SK-N-MC (cell line): Measurements from ENCODE around the gene FTCD.

Source experiments
- DNase-seq: peaks from one replicate; pipeline ENCODE4 v3.0.0-alpha.2; 2011; ENCODE audit warnings: low read depth, low spot score
- H3K27ac ChIP-seq: fragments of 200-600 bp; sonication (generic); 2 replicates; pipeline ENCODE4 v1.5.1; 2016; ENCODE audit warnings: mixed run types
- H3K36me3 ChIP-seq: fragments of 200-600 bp; sonication (generic); 2 replicates; pipeline ENCODE4 v1.6.1; 2017; ENCODE audit warnings: antibody characterized with exemption, low read length, mixed read lengths; ENCODE audit not compliant: insufficient read depth
- H3K4me3 ChIP-seq: fragments of 200-600 bp; sonication (generic); 2 replicates; pipeline ENCODE4 v1.5.1; 2016
- H3K9ac ChIP-seq: fragments of 200-600 bp; sonication (generic); 2 replicates; pipeline ENCODE4 v1.8.0; 2017; ENCODE audit warnings: mixed run types, mixed read lengths; ENCODE audit not compliant: insufficient read length
- H3K9me3 ChIP-seq: fragments of 200-600 bp; sonication (generic); 2 replicates; pipeline ENCODE4 v1.6.1; 2017; ENCODE audit warnings: low read depth, mild to moderate bottlenecking, antibody characterized with exemption, low read length, moderate library complexity, mixed read lengths
- EZH2 ChIP-seq: fragments of 200-600 bp; sonication (generic); IDR thresholded peaks from one replicate; pipeline ENCODE4 v1.6.1; 2017; ENCODE audit warnings: antibody characterized with exemption
- FOXP2 ChIP-seq: optimal IDR thresholded peaks from 2 replicates; pipeline ENCODE3; 2011; ENCODE audit warnings: mild to moderate bottlenecking, moderate library complexity; ENCODE audit not compliant: insufficient read depth; ENCODE audit errors: extremely low read length, control extremely low read depth
- POLR2AphosphoS5 ChIP-seq: IDR thresholded peaks from 2 replicates; pipeline ENCODE4 v1.6.1; 2012; ENCODE audit warnings: mild to moderate bottlenecking, low read depth, low read length, borderline replicate concordance

Gene FTCD

DNA sequence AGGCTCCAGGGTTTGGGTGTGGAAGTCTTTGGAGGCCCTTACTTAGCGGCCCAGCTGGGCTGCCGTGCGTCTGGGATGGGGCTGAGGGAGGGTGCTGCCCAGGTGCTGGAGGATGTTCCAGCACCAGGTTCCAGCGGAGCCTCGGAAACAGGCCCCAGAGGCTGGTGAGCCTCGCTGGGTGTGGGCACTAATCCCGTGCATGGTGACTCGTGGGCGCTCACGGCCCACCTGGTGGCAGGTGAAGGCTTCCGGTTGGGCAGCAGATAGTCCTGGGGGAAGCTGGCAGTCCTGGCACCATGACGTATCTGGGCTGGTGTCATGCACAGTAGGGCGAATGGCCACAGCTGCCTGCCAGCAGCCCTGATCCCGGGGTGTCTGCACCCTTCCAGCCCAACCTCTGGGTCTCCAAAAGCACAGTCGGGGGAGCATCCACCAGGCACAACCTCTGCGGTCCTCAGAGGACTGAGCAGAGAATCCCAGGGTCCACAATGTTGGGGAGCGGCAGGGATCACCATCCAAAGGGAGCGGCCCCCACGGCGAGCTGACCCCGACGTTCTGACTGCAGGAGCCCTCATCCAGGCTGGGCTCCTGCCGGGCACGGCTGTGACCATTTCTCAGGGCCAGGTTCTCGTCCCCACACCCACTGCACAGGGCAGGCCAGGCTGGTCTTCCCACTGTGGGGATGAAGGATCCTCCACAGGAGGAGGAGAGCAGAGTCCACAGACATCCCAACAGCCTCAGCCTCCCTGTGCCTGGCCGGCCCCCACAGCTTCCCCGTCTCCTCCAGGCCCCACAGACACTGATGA lies 25.3 kb downstream of the FTCD start:
- Histone ChIP-seq H3K9ac (no peak overlapping the region), H3K4me3 (no peak overlapping the region), H3K27ac (no peak overlapping the region), H3K9me3 (no peaks in the 10 kb centered on the region), H3K36me3 (no peaks in the 10 kb centered on the region; the same call in 1 of the 2 replicates)
- no peak for DNase-seq
- TF ChIP-seq EZH2 (no peak), FOXP2 (no peak), POLR2AphosphoS5 (no peak)

DNA sequence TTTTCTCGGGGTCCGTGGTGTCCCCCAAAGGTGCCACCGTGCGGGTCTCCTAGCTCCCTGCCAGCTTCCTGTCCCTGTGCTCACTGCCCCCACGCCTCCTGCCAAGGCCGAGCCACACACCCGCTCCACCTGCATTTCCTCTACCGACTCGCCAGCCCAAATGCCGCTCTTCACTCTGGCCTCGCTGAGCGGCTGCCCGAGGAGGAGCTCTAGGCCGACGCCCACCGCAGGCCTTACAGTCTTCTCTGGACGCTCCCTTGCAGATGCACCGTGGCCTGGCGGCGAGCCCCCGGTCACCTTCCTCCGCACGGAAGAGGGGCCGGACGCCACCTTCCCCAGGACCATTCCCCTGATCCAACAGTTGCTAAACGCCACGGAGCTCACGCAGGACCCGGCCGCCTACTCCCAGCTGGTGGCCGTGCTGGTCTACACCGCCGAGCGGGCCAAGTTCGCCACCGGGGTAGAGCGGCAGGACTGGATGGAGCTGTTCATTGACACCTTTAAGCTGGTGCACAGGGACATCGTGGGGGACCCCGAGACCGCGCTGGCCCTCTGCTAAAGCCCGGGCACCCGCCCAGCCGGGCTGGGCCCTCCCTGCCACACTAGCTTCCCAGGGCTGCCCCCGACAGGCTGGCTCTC lies 26.3 kb downstream of the FTCD start:
- Histone ChIP-seq H3K9ac (no peak overlapping the region), H3K36me3 (no peaks in the 10 kb centered on the region; the same call in 1 of the 2 replicates), H3K27ac (no peak overlapping the region), H3K4me3 (no peak overlapping the region), H3K9me3 (no peaks in the 10 kb centered on the region)
- DNase-seq = no peak
- TF ChIP-seq POLR2AphosphoS5 (no peak), FOXP2 (no peak)

DNA sequence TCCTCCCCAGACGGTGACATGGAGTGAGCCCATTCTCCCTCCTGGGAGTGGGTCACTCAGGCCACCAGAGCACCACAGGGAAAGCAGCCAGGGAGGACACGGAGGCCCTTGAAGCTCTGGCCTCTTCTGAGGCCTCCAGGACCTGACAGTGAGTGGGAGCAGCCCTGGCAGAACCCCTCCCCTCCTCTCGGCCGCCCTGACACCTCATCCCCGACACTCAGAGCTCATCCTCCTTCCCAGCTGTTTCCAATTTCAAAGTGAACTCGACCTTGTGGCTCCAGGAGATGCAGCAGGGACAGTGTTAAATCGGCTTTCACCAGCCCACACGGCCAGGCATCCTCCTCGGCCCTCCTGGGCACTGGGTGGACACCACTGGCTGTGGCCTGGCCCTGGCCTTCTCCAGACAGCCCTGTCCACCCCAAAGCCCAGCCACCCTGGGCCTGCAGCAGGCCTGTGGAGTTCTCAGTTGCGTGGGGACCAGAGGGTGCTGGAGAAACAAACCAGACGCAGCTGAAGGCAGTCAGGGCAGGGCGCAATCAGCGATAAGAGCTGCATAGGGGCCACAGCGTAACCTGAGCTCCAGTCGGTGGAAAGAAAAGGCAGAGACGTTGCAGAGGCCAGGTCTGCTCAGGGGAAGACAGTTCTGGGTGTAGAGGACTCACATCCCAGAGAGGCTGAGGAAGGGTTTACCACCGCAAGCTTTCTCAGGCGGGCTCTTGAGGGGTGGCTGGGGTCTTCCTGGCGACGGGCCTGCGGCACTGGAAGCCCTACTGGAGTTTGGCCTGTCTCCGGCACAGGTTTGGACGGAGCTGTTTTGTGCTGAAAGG lies 27.1 kb downstream of the FTCD start:
- Histone ChIP-seq H3K36me3 (no peaks in the 10 kb centered on the region; the same call in 1 of the 2 replicates), H3K9me3 (no peaks in the 10 kb centered on the region), H3K27ac (no peak overlapping the region), H3K4me3 (no peak overlapping the region), H3K9ac (no peak overlapping the region)
- no peak for DNase-seq
- TF ChIP-seq EZH2 = no peak
- TF ChIP-seq FOXP2 = no peak
- TF ChIP-seq POLR2AphosphoS5 = no peak

DNA sequence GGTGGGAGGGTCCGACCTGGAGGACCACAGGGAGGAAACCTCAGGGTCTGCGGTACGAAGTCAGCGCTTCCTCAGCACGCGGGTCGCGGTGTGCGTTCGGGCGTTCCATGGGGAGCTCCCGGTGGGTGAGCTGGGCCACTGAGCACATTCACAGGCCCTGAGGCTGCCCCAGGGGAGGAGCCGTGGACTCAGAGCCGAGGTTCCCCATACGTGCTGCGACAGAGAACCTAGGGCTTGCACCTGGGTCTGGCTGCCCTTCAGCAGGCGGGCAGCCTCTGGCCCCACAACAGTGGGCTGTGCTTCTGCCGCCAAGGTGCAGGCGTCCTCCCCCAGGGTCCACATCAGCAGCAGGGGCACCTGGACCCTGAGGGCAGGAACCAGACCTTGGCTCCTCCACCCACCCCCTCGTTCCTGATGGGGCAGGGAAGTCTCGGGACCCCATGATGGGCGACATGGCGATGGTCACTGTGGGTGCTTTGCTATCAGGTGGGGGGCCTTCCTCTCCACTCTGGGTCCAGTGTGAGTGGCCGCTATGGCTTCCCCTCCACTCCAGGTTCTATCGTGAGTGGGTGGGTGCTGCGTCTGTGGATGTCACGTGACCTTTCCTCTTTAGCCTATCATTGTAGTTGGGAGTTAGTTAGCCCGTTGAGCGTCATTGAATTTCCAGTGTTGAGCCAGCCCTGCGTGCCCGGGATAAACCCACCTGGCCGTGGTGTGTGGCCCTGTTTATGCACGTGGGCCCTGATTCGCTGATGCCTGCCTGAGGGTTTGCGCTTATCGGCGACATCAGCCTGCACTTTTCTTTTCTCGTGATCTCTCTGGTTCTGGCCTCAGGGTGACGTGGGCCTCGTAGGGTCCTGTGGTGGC lies 27.9 kb downstream of the FTCD start:
- TF ChIP-seq EZH2 (no peak), FOXP2 (no peak), POLR2AphosphoS5 (no peak)
- Histone ChIP-seq H3K36me3 (no peaks in the 10 kb centered on the region; the same call in 1 of the 2 replicates), H3K9ac (no peak overlapping the region), H3K9me3 (no peaks in the 10 kb centered on the region), H3K4me3 (no peak overlapping the region), H3K27ac (no peak overlapping the region)
- DNase-seq = no peak

DNA sequence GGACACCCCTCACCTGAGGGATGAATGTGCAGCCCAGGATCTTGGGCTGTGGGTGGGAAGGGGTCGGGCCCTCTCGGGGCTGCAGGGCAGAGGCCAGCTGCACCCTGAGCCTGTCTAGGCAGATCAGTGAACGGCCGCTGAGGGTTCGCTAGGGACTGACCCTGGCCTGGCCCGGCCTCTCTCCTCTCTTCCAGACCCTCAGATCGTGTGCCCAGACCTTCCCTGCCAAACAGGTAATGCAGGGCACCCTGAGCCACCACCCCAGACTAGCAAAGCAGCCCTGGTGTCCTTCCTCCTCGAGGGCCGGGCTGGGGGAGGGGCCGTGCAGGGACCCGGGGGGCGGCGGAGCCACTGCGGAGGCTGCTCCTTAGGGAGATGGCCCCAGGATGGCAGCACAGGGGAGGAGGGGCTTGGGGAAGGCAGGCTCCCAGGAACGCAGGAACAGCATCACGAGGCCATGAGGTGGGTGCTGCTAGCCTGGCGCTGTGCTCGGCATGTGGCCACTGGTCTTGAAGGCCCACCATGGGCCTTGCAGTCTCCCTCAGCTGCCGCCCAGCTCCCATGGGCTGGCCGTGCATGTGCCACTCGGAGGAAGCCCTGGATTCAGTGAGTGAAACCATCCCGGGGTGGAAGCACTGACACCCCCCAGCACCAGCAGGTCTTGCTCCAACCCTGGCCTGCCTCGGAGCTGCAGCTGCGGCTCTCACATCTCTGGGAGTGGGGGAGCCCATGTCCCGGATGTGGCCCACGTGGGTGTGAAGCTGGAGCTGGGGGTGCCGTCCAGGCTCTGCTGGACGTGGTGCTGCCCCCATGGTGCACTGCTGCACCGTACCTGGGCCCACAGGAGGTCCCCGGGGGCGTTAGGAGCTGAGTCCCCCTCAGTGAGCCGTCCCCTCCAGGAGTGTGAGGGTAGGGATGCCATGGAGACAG lies 28.8 kb downstream of the FTCD start:
- Histone ChIP-seq H3K36me3 (no peaks in the 10 kb centered on the region; the same call in 1 of the 2 replicates), H3K27ac (no peak overlapping the region), H3K4me3 (no peak overlapping the region), H3K9me3 (no peaks in the 10 kb centered on the region), H3K9ac (no peak overlapping the region)
- TF ChIP-seq POLR2AphosphoS5 (no peak), EZH2 (no peak), FOXP2 (no peak)
- DNase-seq = no peak

DNA sequence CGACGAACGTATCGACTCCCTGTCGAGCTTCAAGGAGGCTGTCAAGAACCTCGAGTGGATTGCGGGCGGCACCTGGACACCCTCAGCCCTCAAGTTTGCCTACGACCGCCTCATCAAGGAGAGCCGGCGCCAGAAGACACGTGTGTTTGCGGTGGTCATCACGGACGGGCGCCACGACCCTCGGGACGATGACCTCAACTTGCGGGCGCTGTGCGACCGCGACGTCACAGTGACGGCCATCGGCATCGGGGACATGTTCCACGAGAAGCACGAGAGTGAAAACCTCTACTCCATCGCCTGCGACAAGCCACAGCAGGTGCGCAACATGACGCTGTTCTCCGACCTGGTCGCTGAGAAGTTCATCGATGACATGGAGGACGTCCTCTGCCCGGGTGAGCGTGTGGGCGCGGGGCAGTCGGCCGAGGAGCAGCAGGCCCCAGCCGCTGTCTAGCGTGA lies 29.5 kb downstream of the FTCD start:
- no peak overlapping the region for H3K27ac ChIP-seq
- TF ChIP-seq EZH2 = no peak
- TF ChIP-seq FOXP2 = no peak
- no peak for TF ChIP-seq POLR2AphosphoS5
- no peaks in the 10 kb centered on the region; the same call in 1 of the 2 replicates for H3K36me3 ChIP-seq

More for the DNA sequence above, 29.5 kb downstream of the FTCD start:
- H3K9me3 ChIP-seq = no peaks in the 10 kb centered on the region
- H3K9ac ChIP-seq = no peak overlapping the region
- DNase-seq = no peak
- no peak overlapping the region for H3K4me3 ChIP-seq
